ENCODE results near the gene RCSD1. TPM values are rescaled to one million over a fixed set of nuclear protein-coding genes. Genes with fewer than 3 reads are reported as not detected.
A peak's percentile ranks its signal among the peaks of the same experiment; 100 is the strongest.

Gene RCSD1
- total and polyA plus RNA-seq, 3 donors from 2014 or later, result 13.8 to 24.7 (median 14.1) TPM

DNA sequence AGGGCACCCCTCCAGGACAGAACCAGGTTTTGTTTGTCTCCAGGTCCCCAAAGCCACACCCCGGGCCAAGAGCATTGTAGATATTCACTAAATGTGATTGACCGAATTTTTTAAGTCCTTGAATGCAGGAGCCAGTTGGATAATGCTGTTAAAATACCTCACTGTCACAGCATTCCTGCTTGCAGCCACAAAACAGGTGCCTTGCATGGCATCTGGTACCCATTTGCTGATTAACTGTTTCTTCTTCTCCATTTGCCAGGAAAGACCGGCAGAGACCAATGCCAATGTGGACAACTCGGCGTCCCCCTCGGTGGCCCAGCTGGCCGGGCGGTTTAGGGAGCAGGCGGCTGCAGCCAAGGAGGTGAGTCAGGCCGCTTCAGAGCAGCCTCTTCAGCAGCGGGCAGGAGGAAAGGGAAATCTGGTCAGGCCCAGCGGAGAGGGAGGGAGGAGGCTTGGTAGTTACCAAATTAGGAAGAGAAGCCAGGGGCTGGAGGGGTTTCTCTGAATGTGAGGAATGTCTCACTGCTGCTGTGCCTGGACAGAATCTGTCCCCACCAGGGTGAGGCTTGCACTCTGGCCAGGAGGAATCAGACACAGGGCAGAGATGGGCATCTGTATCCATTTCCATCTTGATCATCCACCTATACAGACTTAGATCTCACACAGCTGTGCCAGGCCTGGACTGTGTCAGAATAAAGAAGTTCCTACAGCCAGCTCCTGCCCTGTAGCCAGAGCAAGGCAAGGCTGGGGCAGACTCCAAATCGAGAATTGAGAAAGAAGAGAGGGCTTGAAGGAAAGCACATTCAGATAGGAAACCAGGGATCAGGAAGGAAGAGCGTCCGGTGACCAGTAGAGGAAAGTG, 53.8 kb downstream of the RCSD1 start:
- Histone ChIP-seq H3K4me3 (no peak overlapping the region), H3K27ac (no peak overlapping the region), H3K4me1 (peaks cover 14% of the 10 kb centered on the region), H3K36me3 (ENCODE audit: low read depth, missing control alignments) (no peaks in the 10 kb centered on the region), H3K27me3 (no peaks in the 10 kb centered on the region), H3K9me3 (no peaks in the 10 kb centered on the region)
- 89 to 90% methylated on average over 15 of the region's 15 CpGs for WGBS, 2 donors
- TF ChIP-seq POLR2A (IDR thresholded peaks at IDR 0.05), result no peak
- TF ChIP-seq, protein P1, sequence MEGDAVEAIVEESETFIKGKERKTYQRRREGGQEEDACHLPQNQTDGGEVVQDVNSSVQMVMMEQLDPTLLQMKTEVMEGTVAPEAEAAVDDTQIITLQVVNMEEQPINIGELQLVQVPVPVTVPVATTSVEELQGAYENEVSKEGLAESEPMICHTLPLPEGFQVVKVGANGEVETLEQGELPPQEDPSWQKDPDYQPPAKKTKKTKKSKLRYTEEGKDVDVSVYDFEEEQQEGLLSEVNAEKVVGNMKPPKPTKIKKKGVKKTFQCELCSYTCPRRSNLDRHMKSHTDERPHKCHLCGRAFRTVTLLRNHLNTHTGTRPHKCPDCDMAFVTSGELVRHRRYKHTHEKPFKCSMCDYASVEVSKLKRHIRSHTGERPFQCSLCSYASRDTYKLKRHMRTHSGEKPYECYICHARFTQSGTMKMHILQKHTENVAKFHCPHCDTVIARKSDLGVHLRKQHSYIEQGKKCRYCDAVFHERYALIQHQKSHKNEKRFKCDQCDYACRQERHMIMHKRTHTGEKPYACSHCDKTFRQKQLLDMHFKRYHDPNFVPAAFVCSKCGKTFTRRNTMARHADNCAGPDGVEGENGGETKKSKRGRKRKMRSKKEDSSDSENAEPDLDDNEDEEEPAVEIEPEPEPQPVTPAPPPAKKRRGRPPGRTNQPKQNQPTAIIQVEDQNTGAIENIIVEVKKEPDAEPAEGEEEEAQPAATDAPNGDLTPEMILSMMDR (IDR thresholded peaks at IDR 0.05), result no peak
- intact Hi-C loops (cut with DNase I; ENCODE audit: low total_unique reads), result loop anchor here (10.0 kb wide), 1 partner anchor 79 kb away; no protein-coding TSS in a partner anchor
- DNase-seq, result no peak

DNA sequence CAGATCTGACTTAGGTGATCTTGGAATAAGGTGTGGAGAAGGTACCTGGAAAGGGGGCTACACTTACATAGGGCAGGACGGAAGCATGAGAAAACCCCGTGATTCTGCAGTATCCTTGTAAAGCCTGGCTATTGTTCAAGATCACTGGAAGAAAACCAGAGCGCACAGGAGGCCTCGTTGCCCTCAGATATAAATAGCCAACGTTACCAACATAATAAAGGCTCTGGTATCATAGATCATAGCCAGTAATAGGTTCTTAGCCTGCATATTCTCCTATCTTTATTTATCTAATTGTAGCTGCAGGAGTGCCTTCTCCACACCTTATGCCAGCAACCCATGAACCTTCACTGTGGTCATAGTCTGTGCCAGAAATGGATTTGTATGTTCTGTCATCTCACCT, 55.8 kb downstream of the RCSD1 start:
- intact Hi-C loops (cut with DNase I; ENCODE audit: low total_unique reads), result loop anchor here (10.0 kb wide), 1 partner anchor 81 kb away; no protein-coding TSS in a partner anchor
- no peak for TF ChIP-seq POLR2A (IDR thresholded peaks at IDR 0.05)
- TF ChIP-seq, protein P1 (IDR thresholded peaks at IDR 0.05), result no peak
- Histone ChIP-seq H3K4me3 (no peak overlapping the region), H3K4me1 (peaks cover 14% of the 10 kb centered on the region), H3K27me3 (no peaks in the 10 kb centered on the region), H3K27ac (peak overlapping the region in 1 of 2 donors; percentile 58), H3K9me3 (no peaks in the 10 kb centered on the region), H3K36me3 (ENCODE audit: low read depth, missing control alignments) (no peaks in the 10 kb centered on the region)
- 33 to 54% methylated on average over 5 of the region's 5 CpGs for WGBS, 2 donors
- peak; percentile 37 for DNase-seq

DNA sequence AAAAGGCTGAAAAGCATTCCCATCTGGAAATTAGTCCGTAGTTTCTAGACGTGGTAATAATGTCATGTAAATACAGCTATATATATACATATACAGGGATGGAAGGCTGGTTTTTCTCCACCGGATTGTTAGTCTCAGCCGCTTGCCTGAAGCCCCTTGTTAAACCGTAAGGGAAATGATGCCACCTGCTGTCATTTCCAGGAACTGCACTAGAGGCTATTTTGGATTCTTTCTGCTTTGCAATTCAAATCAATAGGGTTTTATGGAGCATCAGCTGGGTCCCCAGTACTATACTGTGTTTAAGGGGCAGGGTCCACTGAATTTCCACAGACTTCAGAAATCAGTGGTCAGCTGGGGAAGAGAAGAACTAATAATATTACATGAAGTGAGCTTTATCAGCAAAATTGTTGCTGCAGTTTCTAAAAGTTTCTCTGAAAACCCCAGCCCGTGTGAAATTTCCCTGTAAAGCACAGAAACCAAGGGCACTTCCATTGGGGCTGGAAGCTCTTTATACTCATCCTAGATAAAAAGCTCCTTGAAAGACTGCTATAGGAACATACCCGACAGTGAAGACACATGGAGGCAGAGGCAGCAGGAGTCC, 58.0 kb downstream of the RCSD1 start:
- TF ChIP-seq POLR2A (IDR thresholded peaks at IDR 0.05), result no peak
- TF ChIP-seq, protein P1 (IDR thresholded peaks at IDR 0.05), result peak; percentile 91 to 96 (median 92)
- DNase-seq, result peak; percentile 93
- Histone ChIP-seq H3K4me1 (peaks cover 14% of the 10 kb centered on the region), H3K9me3 (no peaks in the 10 kb centered on the region), H3K4me3 (no peak overlapping the region), H3K36me3 (ENCODE audit: low read depth, missing control alignments) (no peaks in the 10 kb centered on the region), H3K27ac (no peak overlapping the region), H3K27me3 (no peaks in the 10 kb centered on the region)
- 18 to 19% methylated on average over 7 of the region's 7 CpGs for WGBS, 2 donors
- intact Hi-C loops (cut with DNase I; ENCODE audit: low total_unique reads), result loop anchor here (10.0 kb wide), 1 partner anchor 83 kb away; no protein-coding TSS in a partner anchor

DNA sequence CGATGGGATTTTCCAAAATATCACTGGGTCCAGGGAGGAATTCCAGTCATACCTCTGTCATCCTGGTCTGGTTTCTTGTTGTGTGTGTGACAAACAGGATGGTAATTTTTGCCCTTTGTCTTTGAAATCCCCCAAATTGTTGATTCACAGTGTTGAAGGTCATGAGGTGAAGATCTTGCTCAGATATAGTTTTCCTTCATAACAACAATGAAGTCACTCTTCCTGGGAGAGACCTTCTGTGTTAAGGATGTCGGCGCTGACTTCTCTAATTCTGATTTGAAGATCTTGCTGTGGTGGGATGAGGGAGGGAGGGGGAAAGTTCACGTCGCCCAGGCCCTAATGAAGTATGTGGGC, 59.5 kb downstream of the RCSD1 start:
- intact Hi-C loops (cut with DNase I; ENCODE audit: low total_unique reads), result loop anchor here (10.0 kb wide), 1 partner anchor 85 kb away; no protein-coding TSS in a partner anchor
- no peaks in the 10 kb centered on the region for H3K9me3 ChIP-seq
- no peak for TF ChIP-seq POLR2A (IDR thresholded peaks at IDR 0.05)
- TF ChIP-seq, protein P1 (IDR thresholded peaks at IDR 0.05), result no peak
- H3K27me3 ChIP-seq, result no peaks in the 10 kb centered on the region
- WGBS, 2 donors, result 78 to 81% methylated on average over 5 of the region's 5 CpGs
- H3K4me1 ChIP-seq, result peaks cover 14% of the 10 kb centered on the region
- H3K4me3 ChIP-seq, result no peak overlapping the region
- no peak overlapping the region for H3K27ac ChIP-seq
- no peaks in the 10 kb centered on the region for H3K36me3 ChIP-seq (ENCODE audit: low read depth, missing control alignments)
- no peak for DNase-seq

Measured in testis (tissue), 3 donors.